ENCODE data around the gene FOXF1. TPM values are rescaled to one million over a fixed set of nuclear protein-coding genes. Genes with fewer than 3 reads are reported as not detected.
A peak's percentile ranks its signal among the peaks of the same experiment; 100 is the strongest.

Gene FOXF1
- total and polyA plus RNA-seq, 4 donors: 12.2 to 34.4 (median 19.1) TPM

DNA sequence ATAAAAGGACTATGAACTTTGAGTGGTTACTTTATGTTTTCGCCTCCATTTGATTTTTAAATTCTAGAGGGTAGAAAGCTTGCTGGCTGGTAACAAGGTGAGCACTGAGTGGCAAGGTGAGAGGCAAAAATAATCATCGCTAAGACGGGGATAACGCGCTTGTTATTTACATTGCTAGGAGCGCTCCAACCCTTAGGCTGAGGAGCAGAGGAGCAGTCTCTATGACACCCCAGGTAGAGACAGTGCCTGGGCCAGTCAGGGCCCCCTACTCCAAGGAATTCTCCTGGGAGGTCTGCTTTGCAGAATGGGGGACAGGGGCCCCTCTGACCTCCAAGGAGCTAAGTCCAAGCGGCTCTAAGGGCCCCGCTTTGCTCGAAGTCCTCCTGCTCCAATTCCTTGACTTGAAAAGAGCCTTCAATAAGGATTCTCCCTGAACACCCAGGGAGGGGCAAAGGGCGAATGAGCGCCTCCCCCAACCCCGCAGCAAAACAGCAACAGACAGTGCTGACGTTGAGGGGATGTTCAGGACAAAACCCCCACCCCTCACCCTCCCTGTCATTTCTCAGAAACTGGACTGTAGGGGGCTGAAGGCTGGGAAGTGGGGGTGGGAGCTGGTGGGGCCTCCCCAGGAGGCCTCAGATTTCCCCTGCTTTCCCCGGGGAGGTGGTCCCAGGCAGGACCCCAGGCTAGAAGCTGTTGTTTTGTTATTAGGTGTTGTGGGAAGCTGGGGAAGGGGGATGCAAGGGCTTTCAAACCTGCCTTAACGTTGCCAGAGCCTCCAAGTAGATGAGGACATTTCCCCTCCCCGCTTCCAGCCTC lies 10.2 kb upstream of the FOXF1 start:
- H3K4me1 ChIP-seq (ENCODE audit: control insufficient read depth in 5 of 5, insufficient read depth in 5 of 5, low read length in 5 of 5): peaks cover 0 to 38% (median 0%) of the 10 kb centered on the region in 5 donors
- ATAC-seq (ENCODE audit: insufficient read depth, low FRiP score): no peak
- peak in 1 of 3 donors; percentile 11 for DNase-seq
- H3K36me3 ChIP-seq (ENCODE audit: control insufficient read depth in 4 of 4, insufficient read depth in 4 of 4, low read length in 4 of 4): peaks cover 0 to 2% (median 0%) of the 10 kb centered on the region in 4 donors
- no peak overlapping the region for H3K4me3 ChIP-seq
- H3K27me3 ChIP-seq (ENCODE audit: control insufficient read depth in 3 of 3, insufficient read depth in 3 of 3, low read length in 2 of 3): peaks cover 0 to 82% (median 34%) of the 10 kb centered on the region in 3 donors
- H3K9me3 ChIP-seq (ENCODE audit: control insufficient read depth in 4 of 4, insufficient read depth in 3 of 4, low read length in 3 of 4): peaks cover 0 to 3% (median 0%) of the 10 kb centered on the region in 4 donors
- H3K27ac ChIP-seq (ENCODE audit: low read depth in 1 of 2, low read length in 1 of 2): peak overlapping the region in 1 of 2 donors; percentile 73
- H3K9ac ChIP-seq (ENCODE audit: insufficient read depth in 1 of 2, low read length in 2 of 2): no peak overlapping the region
- WGBS, 2 donors: 26% methylated on average over 16 of the region's 16 CpGs
- TF ChIP-seq, protein P1, sequence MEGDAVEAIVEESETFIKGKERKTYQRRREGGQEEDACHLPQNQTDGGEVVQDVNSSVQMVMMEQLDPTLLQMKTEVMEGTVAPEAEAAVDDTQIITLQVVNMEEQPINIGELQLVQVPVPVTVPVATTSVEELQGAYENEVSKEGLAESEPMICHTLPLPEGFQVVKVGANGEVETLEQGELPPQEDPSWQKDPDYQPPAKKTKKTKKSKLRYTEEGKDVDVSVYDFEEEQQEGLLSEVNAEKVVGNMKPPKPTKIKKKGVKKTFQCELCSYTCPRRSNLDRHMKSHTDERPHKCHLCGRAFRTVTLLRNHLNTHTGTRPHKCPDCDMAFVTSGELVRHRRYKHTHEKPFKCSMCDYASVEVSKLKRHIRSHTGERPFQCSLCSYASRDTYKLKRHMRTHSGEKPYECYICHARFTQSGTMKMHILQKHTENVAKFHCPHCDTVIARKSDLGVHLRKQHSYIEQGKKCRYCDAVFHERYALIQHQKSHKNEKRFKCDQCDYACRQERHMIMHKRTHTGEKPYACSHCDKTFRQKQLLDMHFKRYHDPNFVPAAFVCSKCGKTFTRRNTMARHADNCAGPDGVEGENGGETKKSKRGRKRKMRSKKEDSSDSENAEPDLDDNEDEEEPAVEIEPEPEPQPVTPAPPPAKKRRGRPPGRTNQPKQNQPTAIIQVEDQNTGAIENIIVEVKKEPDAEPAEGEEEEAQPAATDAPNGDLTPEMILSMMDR (IDR thresholded peaks at IDR 0.05; ENCODE audit: control extremely low read depth, extremely low read depth): no peak

DNA sequence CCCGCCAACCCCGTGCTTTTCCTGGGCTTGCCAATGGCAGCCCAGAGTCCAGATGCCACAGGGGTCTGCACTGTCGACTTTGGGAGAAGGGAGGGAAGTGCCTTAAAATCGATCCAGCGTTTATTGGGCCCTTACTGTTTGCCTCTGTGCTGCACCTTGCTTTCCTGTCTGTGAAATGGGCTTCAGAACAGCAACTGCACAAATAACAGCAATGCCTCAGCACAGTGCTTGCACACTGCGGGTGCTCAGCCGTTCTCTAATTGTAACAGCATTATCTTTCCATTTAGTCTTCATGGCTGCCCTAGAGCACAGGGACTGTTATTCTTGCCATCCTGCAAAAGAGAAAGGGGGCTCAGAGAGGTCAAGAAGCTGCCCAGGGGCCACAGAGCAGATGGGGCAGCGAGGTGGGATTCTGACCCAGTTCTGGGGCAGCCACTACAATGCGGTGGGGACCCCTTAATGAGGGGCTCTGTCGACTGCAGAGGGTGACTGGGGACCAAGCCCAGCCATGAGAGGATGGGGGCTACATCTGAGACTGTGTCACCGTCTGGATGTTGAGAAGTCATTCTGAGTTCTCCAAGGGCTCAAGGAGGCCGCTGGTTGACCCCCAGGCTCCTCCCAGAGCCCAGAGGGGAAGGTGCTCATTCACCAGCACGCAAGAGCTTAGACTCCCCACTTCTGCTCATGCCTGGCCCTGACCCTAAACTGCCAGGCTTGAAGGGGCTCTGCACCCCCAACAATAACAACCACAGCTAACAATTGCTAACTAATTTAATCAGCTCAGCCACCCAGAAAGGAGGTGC lies 9.4 kb upstream of the FOXF1 start:
- Histone ChIP-seq H3K9ac (ENCODE audit: insufficient read depth in 1 of 2, low read length in 2 of 2) (no peak overlapping the region), H3K36me3 (ENCODE audit: control insufficient read depth in 4 of 4, insufficient read depth in 4 of 4, low read length in 4 of 4) (peaks cover 0 to 2% (median 0%) of the 10 kb centered on the region in 4 donors), H3K4me3 (no peak overlapping the region), H3K9me3 (ENCODE audit: control insufficient read depth in 4 of 4, insufficient read depth in 3 of 4, low read length in 3 of 4) (peaks cover 0 to 3% (median 0%) of the 10 kb centered on the region in 4 donors), H3K27ac (ENCODE audit: low read depth in 1 of 2, low read length in 1 of 2) (peak overlapping the region in 1 of 2 donors; percentile 73), H3K27me3 (ENCODE audit: control insufficient read depth in 3 of 3, insufficient read depth in 3 of 3, low read length in 2 of 3) (peaks cover 0 to 79% (median 32%) of the 10 kb centered on the region in 3 donors), H3K4me1 (ENCODE audit: control insufficient read depth in 5 of 5, insufficient read depth in 5 of 5, low read length in 5 of 5) (peaks cover 0 to 40% (median 0%) of the 10 kb centered on the region in 5 donors)
- ATAC-seq (ENCODE audit: insufficient read depth, low FRiP score) (no peak), DNase-seq (peak in 1 of 3 donors; percentile 11)
- 20 to 24% methylated on average over 13 of the region's 13 CpGs for WGBS, 2 donors
- TF ChIP-seq, protein P1 (IDR thresholded peaks at IDR 0.05; ENCODE audit: control extremely low read depth, extremely low read depth): no peak

DNA sequence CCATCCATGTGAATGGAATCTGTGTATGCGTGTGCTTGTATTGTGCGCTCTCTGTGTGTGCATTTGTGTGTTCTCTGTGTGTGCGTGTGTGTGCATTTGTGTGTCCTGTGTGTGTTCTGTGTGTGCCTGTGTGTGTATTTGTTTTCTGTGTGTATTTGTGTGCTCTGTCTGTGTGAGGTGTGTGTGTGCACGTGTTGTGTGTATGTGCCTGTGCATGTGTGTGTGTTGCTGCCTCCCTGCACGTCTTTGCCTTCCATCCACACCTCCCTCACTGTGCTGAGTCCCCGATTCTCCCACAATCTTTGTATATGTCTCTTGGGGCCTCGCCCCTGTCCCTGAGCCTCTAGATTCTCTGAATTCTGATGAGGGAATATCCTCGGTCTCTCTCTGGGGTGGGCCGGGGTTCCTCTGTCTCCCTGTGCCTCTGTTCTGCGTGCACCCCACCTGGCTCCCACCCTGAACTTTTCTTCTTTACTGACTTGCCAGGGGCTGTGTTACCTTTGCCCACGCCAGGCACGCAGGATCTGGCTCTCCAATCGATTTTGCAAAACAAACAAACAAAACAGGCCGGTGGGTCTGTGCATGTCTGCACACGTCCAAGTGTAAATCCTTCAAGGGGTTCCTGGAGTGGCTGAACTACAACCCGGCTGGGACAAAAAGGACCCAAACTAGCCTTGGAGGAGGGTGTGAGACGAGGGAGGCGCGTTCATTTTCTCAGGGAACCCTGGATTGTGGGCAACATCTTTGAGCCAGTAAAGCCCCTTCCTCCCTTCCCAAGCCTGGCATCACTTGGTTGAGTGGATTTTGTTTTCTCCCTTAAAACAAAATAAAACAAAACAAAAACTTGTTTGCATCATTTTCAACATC lies 8.1 kb upstream of the FOXF1 start:
- Histone ChIP-seq H3K4me3 (no peak overlapping the region), H3K4me1 (ENCODE audit: control insufficient read depth in 5 of 5, insufficient read depth in 5 of 5, low read length in 5 of 5) (peaks cover 0 to 46% (median 0%) of the 10 kb centered on the region in 5 donors), H3K27me3 (ENCODE audit: control insufficient read depth in 3 of 3, insufficient read depth in 3 of 3, low read length in 2 of 3) (peaks cover 0 to 85% (median 31%) of the 10 kb centered on the region in 3 donors), H3K27ac (ENCODE audit: low read depth in 1 of 2, low read length in 1 of 2) (peak overlapping the region in 1 of 2 donors; percentile 28), H3K9me3 (ENCODE audit: control insufficient read depth in 4 of 4, insufficient read depth in 3 of 4, low read length in 3 of 4) (peaks cover 0 to 3% (median 0%) of the 10 kb centered on the region in 4 donors), H3K9ac (ENCODE audit: insufficient read depth in 1 of 2, low read length in 2 of 2) (peak overlapping the region in 1 of 2 donors; percentile 49), H3K36me3 (ENCODE audit: control insufficient read depth in 4 of 4, insufficient read depth in 4 of 4, low read length in 4 of 4) (peaks cover 0 to 2% (median 0%) of the 10 kb centered on the region in 4 donors)
- peak in 1 of 3 donors; percentile 9 for DNase-seq
- no peak for ATAC-seq (ENCODE audit: insufficient read depth, low FRiP score)
- 20 to 29% methylated on average over 19 of the region's 19 CpGs for WGBS, 2 donors
- TF ChIP-seq, protein P1 (IDR thresholded peaks at IDR 0.05; ENCODE audit: control extremely low read depth, extremely low read depth): no peak

All from lung (tissue), 12 donors.